Sigmoid colon (tissue), 3 donors: Measurements from ENCODE around the gene ZFP90.

Source experiments
- POLR2A ChIP-seq, 2 donors: fragments of 450-650 bp; IDR thresholded peaks; one replicate each; pipeline ENCODE4 v1.6.1; 2016; ENCODE audit warnings: antibody characterized with exemption in 2 of 2, mild to moderate bottlenecking in 2 of 2, moderate library complexity in 2 of 2
- TF ChIP-seq, protein P1 (sequence below), 4 experiments: fragments of 450-650 bp in 3 of 4; fragments of 200-600 bp in 1 of 4; IDR thresholded peaks; one replicate each; pipeline ENCODE4 v1.5.1; 2016 to 2019; ENCODE audit warnings: antibody characterized with exemption in 4 of 4, mild to moderate bottlenecking in 3 of 4, moderate library complexity in 2 of 4

- TF ChIP-seq POLR2A (IDR thresholded peaks at IDR 0.05): no peak
- TF ChIP-seq, protein P1, sequence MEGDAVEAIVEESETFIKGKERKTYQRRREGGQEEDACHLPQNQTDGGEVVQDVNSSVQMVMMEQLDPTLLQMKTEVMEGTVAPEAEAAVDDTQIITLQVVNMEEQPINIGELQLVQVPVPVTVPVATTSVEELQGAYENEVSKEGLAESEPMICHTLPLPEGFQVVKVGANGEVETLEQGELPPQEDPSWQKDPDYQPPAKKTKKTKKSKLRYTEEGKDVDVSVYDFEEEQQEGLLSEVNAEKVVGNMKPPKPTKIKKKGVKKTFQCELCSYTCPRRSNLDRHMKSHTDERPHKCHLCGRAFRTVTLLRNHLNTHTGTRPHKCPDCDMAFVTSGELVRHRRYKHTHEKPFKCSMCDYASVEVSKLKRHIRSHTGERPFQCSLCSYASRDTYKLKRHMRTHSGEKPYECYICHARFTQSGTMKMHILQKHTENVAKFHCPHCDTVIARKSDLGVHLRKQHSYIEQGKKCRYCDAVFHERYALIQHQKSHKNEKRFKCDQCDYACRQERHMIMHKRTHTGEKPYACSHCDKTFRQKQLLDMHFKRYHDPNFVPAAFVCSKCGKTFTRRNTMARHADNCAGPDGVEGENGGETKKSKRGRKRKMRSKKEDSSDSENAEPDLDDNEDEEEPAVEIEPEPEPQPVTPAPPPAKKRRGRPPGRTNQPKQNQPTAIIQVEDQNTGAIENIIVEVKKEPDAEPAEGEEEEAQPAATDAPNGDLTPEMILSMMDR (IDR thresholded peaks at IDR 0.05): no peak
These were observed 73.9 kb downstream of the ZFP90 start for GRCh38 chr16:68612996-68613395.
